Peyer's patch (tissue), 4 donors: Measurements from ENCODE around the gene SIGLEC12.

Experiments used
- POLR2A ChIP-seq, 2 donors: fragments of 450-650 bp; IDR thresholded peaks; one replicate each; pipeline ENCODE4 v1.5.1; 2017; ENCODE audit warnings: antibody characterized with exemption in 2 of 2, mild to moderate bottlenecking in 2 of 2, moderate library complexity in 2 of 2
- TF ChIP-seq, protein P1 (sequence below), 6 experiments: fragments of 450-650 bp in 4 of 6; fragments of 200-600 bp in 2 of 6; sonication (generic) in 1 of 6; IDR thresholded peaks; one replicate each; pipeline ENCODE4 v1.5.1; 2017 to 2019; ENCODE audit warnings: antibody characterized with exemption in 6 of 6, mild to moderate bottlenecking in 3 of 6, moderate library complexity in 1 of 6

DNA sequence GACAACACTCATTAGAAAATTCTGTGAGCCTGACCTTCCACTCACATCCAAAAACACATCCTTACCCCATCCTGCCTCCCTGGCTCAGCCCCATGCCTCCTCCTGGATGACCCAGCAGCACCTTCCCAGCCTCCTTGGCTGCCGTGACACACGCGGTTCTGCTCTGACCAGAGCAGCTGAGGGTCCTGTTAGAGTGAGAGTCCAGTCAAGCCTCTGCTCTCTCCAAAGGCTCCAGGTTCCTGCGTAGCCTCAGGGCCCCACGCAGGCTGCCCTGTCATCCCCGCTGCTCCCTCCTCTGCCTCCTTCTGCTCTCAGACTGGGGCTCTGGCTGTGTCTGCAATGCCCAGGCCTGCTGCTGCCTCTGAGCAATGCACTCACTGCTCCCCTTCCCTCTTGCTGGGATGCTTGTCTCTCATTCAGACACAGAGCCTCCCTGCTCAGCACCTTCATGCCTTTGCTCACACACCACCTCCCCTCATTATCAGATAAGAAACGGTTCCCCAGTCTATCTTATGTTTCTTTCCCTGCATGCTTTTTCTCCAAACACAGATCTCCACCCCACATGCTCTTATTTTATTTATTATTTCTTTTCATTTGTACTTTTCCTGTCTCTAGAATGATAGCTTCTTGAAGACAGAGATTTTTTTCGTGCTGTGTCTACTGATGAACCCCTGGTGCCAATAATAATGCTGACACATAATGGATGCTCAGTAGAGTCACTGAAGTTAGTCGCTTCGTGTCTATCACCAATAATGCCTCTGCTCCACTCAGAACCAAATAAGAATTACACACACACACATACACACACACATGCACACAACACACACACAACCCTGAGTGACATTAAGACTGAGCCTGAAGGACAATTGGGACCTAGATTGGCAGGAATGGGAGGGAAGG lies 40.1 kb upstream of the SIGLEC12 start:
- TF ChIP-seq, protein P1, sequence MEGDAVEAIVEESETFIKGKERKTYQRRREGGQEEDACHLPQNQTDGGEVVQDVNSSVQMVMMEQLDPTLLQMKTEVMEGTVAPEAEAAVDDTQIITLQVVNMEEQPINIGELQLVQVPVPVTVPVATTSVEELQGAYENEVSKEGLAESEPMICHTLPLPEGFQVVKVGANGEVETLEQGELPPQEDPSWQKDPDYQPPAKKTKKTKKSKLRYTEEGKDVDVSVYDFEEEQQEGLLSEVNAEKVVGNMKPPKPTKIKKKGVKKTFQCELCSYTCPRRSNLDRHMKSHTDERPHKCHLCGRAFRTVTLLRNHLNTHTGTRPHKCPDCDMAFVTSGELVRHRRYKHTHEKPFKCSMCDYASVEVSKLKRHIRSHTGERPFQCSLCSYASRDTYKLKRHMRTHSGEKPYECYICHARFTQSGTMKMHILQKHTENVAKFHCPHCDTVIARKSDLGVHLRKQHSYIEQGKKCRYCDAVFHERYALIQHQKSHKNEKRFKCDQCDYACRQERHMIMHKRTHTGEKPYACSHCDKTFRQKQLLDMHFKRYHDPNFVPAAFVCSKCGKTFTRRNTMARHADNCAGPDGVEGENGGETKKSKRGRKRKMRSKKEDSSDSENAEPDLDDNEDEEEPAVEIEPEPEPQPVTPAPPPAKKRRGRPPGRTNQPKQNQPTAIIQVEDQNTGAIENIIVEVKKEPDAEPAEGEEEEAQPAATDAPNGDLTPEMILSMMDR (IDR thresholded peaks at IDR 0.05), result no peak
- TF ChIP-seq POLR2A (IDR thresholded peaks at IDR 0.05), result no peak
